A204.1 (cell line): ENCODE measurements around the gene ATRN.
"Not testable (repeated sequence)": the region's sequence is repeated elsewhere in the genome, so short reads cannot be mapped to it uniquely, and the experiment has no call there.

ENCODE experiments used
- FAIRE-seq: peaks from 2 replicates; lab custom pipeline; 2012; peaks lifted over from hg19 to GRCh38; lab: Jason Lieb, UNC

Gene ATRN

DNA sequence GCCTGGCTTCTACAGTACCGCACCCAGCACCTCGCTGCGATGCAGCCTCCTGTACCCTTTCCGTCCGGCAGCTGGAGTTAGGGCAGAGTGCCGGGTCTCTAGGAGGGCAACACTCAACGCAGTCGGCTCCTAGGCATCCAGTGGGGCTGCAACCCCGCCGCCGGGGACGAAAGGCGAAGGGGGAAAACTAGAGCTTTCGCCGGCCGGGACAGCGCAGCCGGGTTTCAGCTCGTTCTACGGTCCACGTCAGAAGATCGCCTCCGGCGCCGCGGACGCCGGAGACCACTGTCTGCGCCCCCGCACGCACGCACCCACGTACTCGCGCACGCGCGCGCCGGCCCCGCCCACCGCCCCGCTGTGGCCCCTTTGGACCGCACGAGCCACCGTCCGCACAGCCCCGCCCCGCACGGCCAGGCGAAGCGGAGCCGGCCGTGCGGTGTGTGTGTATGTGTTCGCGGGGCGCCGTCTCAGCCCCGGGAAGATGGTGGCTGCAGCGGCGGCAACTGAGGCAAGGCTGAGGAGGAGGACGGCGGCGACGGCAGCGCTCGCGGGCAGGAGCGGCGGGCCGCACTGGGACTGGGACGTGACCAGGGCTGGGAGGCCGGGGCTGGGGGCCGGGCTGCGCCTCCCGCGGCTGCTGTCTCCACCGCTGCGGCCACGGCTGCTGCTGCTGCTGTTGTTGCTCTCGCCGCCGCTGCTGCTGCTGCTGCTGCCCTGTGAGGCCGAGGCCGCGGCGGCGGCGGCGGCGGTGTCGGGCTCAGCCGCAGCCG is at the start of gene ATRN:
Gene ATRN (plus strand): TSS at position 392 of the 770 bp plus-strand sequence. CDS start 90 bp downstream, at position 482.
- no peak for FAIRE-seq

DNA sequence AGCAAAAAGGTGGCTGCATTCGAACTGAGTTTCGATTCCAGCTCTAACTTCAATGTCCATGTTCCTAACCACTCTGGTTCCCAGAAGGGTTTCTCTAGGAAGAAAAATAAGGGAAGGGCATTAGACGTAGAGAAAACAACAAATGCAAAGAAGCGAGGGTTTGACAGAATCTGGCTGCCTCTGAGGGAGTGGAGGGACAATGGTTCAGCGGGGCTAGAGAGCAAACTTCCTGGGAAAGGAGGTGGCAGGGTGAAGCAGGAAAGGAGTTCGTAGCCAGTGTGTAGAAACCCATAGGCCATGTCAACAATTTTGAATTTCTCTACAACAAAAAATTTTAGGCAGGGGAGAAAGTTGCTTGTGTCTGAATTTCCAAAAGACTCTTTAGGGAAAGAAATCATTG is 48.8 kb upstream of the ATRN start:
- FAIRE-seq = no peak

DNA sequence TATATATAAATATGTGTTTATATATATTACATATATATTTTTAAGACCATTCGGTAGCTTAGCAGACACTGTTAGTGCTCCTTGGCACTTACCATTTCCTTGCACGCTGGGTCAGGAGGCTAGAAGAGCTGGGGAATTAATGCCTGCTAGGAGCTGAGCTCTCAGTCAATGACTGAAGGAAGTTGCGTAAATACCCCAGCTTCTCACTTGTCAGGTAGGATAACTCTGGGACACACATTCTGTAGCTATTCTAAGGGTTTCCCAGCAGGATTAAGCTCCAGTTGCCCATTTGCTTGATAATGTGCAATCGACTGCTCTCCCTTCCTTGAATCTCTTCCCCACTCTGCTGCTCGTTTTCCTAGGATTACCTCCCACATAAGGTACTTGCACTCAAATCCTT is 47.7 kb upstream of the ATRN start:
- FAIRE-seq = no peak

DNA sequence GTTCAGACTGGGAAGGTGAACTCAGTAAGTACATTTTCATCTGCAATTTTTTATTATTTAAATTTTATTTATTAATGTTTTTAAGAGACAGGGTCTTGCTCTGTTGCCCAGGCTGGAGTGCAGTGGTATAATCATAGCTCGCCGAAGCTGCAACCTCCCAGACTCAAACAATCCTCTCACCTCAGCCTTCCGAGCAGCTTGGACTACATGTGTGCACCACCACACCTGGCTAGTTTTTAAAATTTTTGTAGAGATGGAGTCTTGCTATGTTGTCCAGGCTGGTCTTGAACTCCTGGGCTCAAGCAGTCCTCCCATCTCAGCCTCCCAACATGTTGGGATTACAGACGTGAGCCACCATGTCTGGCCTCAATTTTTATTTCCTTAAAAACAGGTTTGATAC is 44.1 kb upstream of the ATRN start:
- FAIRE-seq = not testable (repeated sequence)

DNA sequence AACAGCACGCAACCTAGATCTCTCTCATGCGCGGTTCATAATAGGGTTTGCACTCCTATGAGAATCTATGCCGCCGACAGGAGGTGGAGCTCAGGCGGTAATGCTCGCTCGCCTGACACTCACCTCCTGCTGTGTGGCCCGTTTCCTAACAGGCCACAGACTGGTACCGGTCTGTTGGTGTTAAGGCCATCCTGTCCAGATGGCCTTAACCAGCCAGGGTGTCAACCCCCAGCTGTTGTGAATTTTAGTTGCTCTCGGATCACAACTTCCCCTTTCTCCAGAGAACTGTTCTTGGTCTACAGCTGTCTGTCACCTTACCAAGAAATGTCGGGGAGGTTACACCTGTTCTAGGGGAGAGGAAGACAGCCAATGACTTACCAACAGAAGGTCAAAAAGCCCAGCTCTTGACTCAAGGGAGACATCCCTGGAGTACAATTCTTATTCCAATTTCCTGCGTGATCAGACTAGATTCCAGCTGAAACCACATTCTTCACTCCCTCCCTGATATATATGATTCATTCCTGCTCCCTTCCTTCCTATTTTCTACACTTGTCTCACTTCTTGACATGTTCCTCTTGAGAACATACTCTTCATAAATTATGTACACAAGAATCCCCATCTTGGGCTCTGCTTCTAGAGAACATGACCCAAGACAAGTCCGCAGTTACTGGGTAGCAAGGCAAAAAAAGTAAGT is 40.3 kb upstream of the ATRN start:
- no peak for FAIRE-seq

- FAIRE-seq = no peak
Measured at GRCh38 chr20:3431109-3431508, 39.7 kb upstream of the ATRN start.

DNA sequence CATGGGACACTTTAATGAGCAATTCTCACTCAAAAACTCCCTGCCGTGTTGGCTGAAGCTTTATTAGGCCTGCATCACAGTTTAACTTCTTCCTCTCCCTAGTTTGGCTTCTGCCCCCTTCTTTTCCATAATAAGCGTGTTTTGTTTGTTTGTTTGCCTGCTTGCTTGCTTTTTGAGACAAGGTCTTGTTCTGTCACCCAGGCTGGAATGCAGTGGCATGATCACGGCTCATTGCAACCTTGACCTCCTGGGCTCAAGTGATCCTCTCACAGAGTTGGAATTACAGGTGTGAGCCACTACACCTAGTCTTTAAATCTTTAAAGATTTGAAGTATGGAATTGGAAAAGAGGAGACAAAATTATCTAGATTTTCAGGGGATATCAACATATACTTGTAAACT is 38.0 kb upstream of the ATRN start:
- FAIRE-seq = no peak

DNA sequence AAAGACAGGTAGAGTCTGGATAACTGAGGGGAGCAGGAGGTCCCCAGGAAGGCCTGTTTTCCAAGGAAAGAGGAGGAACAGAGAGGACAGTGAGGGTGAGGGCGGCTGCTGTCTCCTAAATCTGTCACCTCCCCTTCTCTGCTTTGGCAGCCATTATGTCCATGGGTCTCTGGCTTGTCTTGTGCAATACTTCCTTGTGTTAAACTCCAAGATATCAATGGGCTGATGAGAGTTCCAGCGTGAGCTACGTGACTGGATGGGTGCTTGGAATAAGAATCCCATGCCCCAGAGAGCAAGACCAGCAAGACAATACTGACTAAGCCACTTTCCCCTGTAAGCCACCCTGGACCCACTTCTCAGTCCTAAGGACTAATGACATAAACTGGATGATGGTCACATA is 37.1 kb upstream of the ATRN start:
- no peak for FAIRE-seq

- FAIRE-seq = no peak
Measured at GRCh38 chr20:3434232-3434631, 36.6 kb upstream of the ATRN start.

DNA sequence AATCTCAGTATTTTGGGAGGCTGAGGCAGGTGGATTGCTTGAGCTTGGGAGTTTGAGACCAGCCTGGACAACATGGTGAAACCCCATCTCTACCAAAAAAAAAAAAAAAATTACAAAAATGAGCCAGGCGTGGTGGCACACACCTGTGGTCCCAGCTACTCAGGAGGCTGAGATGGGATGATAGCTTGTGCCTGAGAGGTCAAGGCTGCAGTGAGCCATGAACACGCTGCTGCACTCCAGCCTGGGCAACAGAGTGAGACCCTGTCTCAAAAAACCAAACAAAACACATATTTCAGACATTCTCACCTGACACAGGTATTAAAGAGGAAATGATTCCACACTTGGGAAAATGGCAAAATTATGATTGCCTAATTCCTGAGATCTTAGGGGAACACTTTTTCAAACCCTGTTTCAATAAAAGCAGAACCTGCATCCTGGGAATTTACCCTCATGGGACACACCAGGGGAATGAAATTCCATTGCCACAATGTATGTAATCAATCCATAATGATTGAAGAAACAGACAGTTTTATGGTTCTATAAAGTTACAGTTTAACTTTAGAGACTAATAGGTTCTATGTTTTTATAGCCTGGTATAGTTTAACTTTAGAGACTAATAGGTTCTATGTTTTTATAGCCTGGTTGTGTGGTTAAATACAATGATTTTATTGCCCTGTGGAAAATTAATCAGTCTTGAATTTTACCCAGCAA is 33.8 kb upstream of the ATRN start:
- no peak for FAIRE-seq

DNA sequence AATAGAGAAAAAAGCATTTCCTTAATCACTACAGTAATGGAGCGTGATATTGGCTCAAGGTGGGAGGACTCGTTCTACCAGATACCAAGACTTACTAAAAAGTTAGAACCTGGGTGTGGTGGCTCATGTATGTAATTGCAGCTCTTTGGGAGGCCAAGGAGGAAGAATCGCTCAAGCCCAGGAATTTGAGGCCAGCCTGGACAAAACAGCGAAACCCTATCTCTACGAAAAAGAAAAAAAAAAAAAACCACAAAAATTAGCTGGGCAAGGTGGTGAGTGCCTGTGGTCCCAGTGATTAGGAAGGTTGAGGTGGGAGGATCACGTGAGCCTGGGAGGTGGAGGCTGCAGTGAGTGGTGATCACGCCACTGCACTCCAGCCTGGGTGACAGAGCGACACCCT is 24.0 kb upstream of the ATRN start:
- no peak for FAIRE-seq

GRCh38 chr20:3447321-3447720 is 23.5 kb upstream of the ATRN start:
- no peak for FAIRE-seq

GRCh38 chr20:3449319-3449718 is 21.5 kb upstream of the ATRN start:
- FAIRE-seq = no peak

DNA sequence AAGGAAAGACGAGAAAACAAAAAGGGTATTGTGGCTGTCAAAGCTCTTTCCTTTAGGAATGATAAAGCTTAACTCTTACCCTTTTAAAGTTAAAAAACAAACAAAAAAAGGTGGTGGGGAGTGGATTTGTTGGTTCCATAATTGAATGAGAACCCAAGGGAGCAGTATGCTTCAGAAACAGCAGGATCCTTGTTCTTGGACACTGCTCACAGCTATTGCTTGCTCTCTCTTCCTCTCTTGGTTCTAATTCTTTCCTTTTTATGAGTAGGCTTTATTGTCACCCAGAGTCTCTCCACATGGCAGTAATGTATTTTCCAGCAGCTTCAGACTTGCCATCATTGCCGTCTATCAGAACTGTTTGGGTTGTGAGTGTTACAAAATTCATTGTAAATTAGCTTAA is 18.7 kb upstream of the ATRN start:
- FAIRE-seq = no peak

- FAIRE-seq = no peak
Measured at GRCh38 chr20:3452690-3453089, 18.1 kb upstream of the ATRN start.

DNA sequence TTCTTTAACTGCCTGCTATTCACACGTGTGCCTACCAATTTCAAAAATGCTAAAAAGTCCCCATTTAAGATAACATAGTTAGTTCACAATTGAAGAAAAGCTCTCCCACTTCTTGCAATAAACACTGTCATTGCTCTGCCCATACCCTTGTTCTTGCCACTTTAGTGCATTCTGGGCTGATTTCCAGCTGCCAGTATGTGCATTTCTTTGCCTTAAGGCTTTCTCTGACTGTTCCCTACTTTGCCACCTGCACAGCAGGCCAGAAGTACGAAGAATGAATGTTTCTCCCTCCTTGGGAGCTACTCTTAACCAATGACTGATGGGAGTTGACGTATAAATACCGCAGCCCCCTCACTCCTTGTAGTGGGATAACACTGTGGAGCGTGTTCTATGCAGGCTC is 16.0 kb upstream of the ATRN start:
- FAIRE-seq = no peak

- FAIRE-seq = no peak
Measured at GRCh38 chr20:3456648-3457047, 14.2 kb upstream of the ATRN start.

GRCh38 chr20:3459881-3460307 is 10.9 kb upstream of the ATRN start:
- FAIRE-seq = no peak

DNA sequence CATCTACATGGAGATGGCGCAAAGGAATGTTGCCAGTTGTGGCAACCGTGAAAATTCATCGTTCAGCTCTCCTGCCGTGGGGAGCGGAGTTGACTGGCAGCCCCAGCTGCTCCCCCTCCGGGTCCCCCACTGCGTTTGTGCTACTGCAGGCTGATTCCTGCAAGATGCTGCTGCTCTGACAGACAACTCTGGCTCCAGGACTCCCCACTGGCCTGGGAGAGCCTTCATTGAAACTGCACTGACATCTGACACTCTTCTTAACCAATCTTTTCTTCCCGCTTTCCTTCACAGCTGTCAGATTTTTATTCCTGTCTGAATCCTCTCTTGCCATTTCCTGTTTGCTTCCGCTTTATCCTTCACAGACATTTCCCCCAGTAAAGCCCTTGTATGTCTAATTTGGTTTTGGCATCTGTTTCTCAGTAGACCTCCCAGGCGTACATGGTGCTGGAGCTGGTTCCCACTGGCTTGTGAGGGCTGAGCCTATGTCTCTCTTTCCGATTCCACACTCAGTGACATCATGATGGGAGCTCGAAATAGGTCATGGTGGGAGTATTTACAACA is 9.5 kb upstream of the ATRN start:
- no peak for FAIRE-seq

- no peak for FAIRE-seq
Measured at GRCh38 chr20:3461911-3462677, 8.7 kb upstream of the ATRN start.

DNA sequence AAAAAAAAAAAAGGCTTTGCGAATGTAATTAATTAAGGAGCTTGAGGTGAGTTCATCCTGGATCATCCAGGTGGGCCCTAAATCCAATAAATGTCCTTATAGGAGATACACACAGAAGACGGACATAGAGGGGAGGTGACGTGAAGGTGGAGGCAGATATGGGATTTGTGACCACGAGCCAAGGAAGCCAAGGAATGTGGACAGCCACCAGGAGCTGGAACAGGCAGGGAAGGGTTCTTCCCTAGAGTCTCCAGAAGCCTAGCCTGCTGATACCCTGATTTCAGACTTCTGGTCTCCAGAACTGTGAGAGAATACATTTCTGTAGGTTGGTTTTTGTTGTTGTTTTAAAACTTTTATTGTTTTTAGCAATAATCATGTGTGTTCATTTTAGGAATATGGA is 6.7 kb upstream of the ATRN start:
- FAIRE-seq = no peak

DNA sequence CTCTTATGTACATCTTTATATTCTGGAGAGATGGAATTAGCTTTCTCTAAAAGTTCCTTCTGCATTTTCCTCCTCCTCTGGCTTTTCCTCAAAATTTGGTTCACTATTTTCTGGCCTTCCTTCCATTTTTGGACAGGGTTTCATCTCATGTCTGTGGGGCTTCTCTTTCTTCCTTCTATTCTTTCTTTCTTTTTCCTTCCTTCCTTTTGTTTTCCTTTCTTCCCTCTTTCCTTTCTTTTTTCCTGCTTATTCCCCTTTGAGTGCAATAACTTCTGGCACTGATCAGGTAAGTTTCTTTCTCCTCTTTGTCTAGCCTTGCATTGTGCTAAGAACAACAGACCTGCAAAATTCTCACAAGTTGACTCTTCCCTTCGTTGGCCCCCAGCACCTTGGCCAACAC is 5.5 kb upstream of the ATRN start:
- FAIRE-seq = no peak
